ENCODE measurements around the gene ITIH2. TPM values are rescaled to one million over a fixed set of nuclear protein-coding genes. Genes with fewer than 3 reads are reported as not detected.

Gene ITIH2
- not detected in 2 replicates for total RNA-seq

GRCh38 chr10:7703140-7703539 is at the start of gene ITIH2:
Gene ITIH2, plus strand, starts transcription at chr10:7703316. Its CDS starts 119 bp downstream, at chr10:7703435.

GRCh38 chr10:7666253-7667023 is 36.7 kb upstream of the ITIH2 start, which contains the start of gene ITIH5:
Gene ITIH5, minus strand, starts transcription at chr10:7666966. Its CDS starts 74 bp downstream, at chr10:7666892.

GRCh38 chr10:7787857-7788638 is 84.9 kb downstream of the ITIH2 start, which contains the start of the genes ATP5F1C and KIN:
Gene ATP5F1C, plus strand, starts transcription at chr10:7788177. Its CDS starts 31 bp downstream, at chr10:7788208.
Gene KIN, minus strand, starts transcription at chr10:7787993. Its CDS starts 60 bp downstream, at chr10:7787933.

Other genes starting within 250 kb of the ITIH2 start
- gene ITIH5, start 36.4 kb upstream of the ITIH2 start, total RNA-seq, result under 0.01 and 0.75 TPM in 2 replicates
- 5.7 and 8.1 TPM in 2 replicates for gene KIN, start 84.7 kb downstream of the ITIH2 start, total RNA-seq
- gene ATP5F1C, start 84.9 kb downstream of the ITIH2 start, total RNA-seq, result 223 and 287 TPM in 2 replicates
- 1.6 and 2.0 TPM in 2 replicates for gene TAF3, start 115.2 kb downstream of the ITIH2 start, total RNA-seq

All from uterine smooth muscle cell (primary cell).